Dermis blood vessel endothelial cell (primary cell): Measurements from ENCODE around the gene PLCB1. TPM values are rescaled to one million over a fixed set of nuclear protein-coding genes. Genes with fewer than 3 reads are reported as not detected.
"Not testable (repeated sequence)": the region's sequence is repeated elsewhere in the genome, so short reads cannot be mapped to it uniquely, and the experiment has no call there.

Experiments
- DNase-seq: peaks from one replicate; pipeline ENCODE4 v3.0.0; 2010
- total RNA-seq: library from RNA; depleted of rRNA; stranded (reverse); fragments of >200 nt; gene quantifications from 2 replicates; pipeline ENCODE4 v1.2.3, GENCODE V29; 2014

The PLCB1 gene
- total RNA-seq, 1 donor from 2014 or later: 19.6 TPM

- DNase-seq: peak; percentile 15
Measured at GRCh38 chr20:8796088-8796660, 664.1 kb downstream of the PLCB1 start.

GRCh38 chr20:8798505-8798904, 666.4 kb downstream of the PLCB1 start:
- DNase-seq: peak; percentile 87

- DNase-seq: no peak
Measured at GRCh38 chr20:8800089-8800488, 668.0 kb downstream of the PLCB1 start.

- no peak for DNase-seq
Measured at GRCh38 chr20:8801686-8802085, 669.6 kb downstream of the PLCB1 start.

GRCh38 chr20:8803065-8803464, 671.0 kb downstream of the PLCB1 start:
- DNase-seq: peak; percentile 54

GRCh38 chr20:8803941-8804340, 671.9 kb downstream of the PLCB1 start:
- no peak for DNase-seq

- DNase-seq: no peak
Measured at GRCh38 chr20:8805737-8806442, 673.8 kb downstream of the PLCB1 start.

- DNase-seq: no peak
Measured at GRCh38 chr20:8807480-8808201, 675.6 kb downstream of the PLCB1 start.

GRCh38 chr20:8808202-8808535, 676.1 kb downstream of the PLCB1 start:
- no peak for DNase-seq

GRCh38 chr20:8809107-8809953, 677.3 kb downstream of the PLCB1 start:
- DNase-seq: no peak

- no peak for DNase-seq
Measured at GRCh38 chr20:8811801-8812594, 679.9 kb downstream of the PLCB1 start.

GRCh38 chr20:8812817-8813216, 680.8 kb downstream of the PLCB1 start:
- DNase-seq: peak; percentile 85

GRCh38 chr20:8815208-8815607, 683.1 kb downstream of the PLCB1 start:
- DNase-seq: no peak

- no peak for DNase-seq
Measured at GRCh38 chr20:8829256-8829655, 697.2 kb downstream of the PLCB1 start.

- not testable (repeated sequence) for DNase-seq
Measured at GRCh38 chr20:8834294-8834693, 702.2 kb downstream of the PLCB1 start.

GRCh38 chr20:8834851-8835250, 702.8 kb downstream of the PLCB1 start:
- no peak for DNase-seq

- DNase-seq: no peak
Measured at GRCh38 chr20:8837396-8837795, 705.3 kb downstream of the PLCB1 start.

- DNase-seq: no peak
Measured at GRCh38 chr20:8842525-8842924, 710.5 kb downstream of the PLCB1 start.

GRCh38 chr20:8844179-8844578, 712.1 kb downstream of the PLCB1 start:
- no peak for DNase-seq

- DNase-seq: no peak
Measured at GRCh38 chr20:8849990-8850389, 717.9 kb downstream of the PLCB1 start.

- DNase-seq: no peak
Measured at GRCh38 chr20:8851446-8851845, 719.4 kb downstream of the PLCB1 start.

- not testable (repeated sequence) for DNase-seq
Measured at GRCh38 chr20:8851919-8852318, 719.9 kb downstream of the PLCB1 start.
